HepG2 (cell line): ENCODE measurements around the gene DNM1.

Experiments
- MYC ChIP-seq: sonication (generic); formaldehyde crosslinking; IDR thresholded peaks from 2 replicates; pipeline ENCODE4 v1.9.0; 2021; ENCODE audit warnings: missing genetic modification reagents, borderline replicate concordance
- RAD21 ChIP-seq: fragments of 450-650 bp; formaldehyde crosslinking; IDR thresholded peaks from 2 replicates; pipeline ENCODE4 v1.5.0; 2020; ENCODE audit warnings: mild to moderate bottlenecking
- RAD51 ChIP-seq: fragments of 450-650 bp; IDR thresholded peaks from 2 replicates; pipeline ENCODE4 v1.6.1; 2016; ENCODE audit warnings: borderline replicate concordance
- ZNF20 ChIP-seq: sonication (generic); formaldehyde crosslinking; IDR thresholded peaks from 2 replicates; pipeline ENCODE4 v1.4.0; 2020; ENCODE audit warnings: mild to moderate bottlenecking, moderate library complexity, missing genetic modification reagents
- TF ChIP-seq, protein P1 (sequence below): sonication (generic); formaldehyde crosslinking; IDR thresholded peaks from one replicate; pipeline ENCODE4 v1.5.1; 2020; ENCODE audit warnings: mild to moderate bottlenecking, missing genetic modification reagents; ENCODE audit errors: not compliant biosample characterization
- TF ChIP-seq, protein P2 (sequence below), 2 experiments: sonication (generic) in 1 of 2; formaldehyde crosslinking in 1 of 2; IDR thresholded peaks; 2 replicates each; pipeline versions ENCODE4 v1.4.0 to v1.6.1; 2018 to 2020; ENCODE audit warnings: missing genetic modification reagents in 2 of 2, borderline replicate concordance in 1 of 2, low read depth in 1 of 2, mild to moderate bottlenecking in 1 of 2, missing biosample characterization in 1 of 2

DNA sequence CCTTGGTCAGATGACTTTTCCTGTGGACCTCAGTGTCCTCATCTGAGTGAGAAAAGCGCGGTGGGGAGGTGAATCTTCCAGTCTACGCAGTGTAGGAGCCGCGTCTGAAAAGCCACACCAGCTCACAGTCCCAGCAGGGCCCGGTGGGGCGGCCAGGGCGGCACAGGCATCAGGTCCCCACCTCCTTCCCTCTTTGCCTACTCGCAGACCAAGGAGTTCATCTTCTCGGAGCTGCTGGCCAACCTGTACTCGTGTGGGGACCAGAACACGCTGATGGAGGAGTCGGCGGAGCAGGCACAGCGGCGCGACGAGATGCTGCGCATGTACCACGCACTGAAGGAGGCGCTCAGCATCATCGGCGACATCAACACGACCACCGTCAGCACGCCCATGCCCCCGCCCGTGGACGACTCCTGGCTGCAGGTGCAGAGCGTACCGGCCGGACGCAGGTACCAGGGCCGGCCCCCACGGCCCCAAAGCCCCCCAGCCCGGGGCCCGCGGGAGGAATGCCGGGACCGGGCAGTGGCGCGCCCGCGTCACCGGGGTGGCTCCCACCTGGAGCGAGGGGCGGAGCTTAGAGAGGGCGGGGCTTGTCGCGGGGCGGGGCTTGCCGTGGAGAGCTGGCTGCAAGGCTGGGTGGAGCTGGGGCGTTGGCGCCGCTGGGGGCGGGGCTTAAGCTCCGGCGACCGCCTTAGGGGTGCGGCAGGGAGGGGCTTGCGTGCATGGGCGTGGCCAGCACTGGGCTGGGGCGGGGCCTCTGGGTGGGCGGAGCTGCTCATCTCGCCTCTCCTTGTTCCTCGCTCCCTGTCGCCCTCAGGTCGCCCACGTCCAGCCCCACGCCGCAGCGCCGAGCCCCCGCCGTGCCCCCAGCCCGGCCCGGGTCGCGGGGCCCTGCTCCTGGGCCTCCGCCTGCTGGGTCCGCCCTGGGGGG, 47.0 kb downstream of the DNM1 start:
- no peak for TF ChIP-seq MYC (CRISPR knock-in tag)
- no peak for TF ChIP-seq RAD21 (CRISPR knock-in tag)
- no peak for TF ChIP-seq ZNF20 (CRISPR knock-in tag)
- TF ChIP-seq, protein P1, sequence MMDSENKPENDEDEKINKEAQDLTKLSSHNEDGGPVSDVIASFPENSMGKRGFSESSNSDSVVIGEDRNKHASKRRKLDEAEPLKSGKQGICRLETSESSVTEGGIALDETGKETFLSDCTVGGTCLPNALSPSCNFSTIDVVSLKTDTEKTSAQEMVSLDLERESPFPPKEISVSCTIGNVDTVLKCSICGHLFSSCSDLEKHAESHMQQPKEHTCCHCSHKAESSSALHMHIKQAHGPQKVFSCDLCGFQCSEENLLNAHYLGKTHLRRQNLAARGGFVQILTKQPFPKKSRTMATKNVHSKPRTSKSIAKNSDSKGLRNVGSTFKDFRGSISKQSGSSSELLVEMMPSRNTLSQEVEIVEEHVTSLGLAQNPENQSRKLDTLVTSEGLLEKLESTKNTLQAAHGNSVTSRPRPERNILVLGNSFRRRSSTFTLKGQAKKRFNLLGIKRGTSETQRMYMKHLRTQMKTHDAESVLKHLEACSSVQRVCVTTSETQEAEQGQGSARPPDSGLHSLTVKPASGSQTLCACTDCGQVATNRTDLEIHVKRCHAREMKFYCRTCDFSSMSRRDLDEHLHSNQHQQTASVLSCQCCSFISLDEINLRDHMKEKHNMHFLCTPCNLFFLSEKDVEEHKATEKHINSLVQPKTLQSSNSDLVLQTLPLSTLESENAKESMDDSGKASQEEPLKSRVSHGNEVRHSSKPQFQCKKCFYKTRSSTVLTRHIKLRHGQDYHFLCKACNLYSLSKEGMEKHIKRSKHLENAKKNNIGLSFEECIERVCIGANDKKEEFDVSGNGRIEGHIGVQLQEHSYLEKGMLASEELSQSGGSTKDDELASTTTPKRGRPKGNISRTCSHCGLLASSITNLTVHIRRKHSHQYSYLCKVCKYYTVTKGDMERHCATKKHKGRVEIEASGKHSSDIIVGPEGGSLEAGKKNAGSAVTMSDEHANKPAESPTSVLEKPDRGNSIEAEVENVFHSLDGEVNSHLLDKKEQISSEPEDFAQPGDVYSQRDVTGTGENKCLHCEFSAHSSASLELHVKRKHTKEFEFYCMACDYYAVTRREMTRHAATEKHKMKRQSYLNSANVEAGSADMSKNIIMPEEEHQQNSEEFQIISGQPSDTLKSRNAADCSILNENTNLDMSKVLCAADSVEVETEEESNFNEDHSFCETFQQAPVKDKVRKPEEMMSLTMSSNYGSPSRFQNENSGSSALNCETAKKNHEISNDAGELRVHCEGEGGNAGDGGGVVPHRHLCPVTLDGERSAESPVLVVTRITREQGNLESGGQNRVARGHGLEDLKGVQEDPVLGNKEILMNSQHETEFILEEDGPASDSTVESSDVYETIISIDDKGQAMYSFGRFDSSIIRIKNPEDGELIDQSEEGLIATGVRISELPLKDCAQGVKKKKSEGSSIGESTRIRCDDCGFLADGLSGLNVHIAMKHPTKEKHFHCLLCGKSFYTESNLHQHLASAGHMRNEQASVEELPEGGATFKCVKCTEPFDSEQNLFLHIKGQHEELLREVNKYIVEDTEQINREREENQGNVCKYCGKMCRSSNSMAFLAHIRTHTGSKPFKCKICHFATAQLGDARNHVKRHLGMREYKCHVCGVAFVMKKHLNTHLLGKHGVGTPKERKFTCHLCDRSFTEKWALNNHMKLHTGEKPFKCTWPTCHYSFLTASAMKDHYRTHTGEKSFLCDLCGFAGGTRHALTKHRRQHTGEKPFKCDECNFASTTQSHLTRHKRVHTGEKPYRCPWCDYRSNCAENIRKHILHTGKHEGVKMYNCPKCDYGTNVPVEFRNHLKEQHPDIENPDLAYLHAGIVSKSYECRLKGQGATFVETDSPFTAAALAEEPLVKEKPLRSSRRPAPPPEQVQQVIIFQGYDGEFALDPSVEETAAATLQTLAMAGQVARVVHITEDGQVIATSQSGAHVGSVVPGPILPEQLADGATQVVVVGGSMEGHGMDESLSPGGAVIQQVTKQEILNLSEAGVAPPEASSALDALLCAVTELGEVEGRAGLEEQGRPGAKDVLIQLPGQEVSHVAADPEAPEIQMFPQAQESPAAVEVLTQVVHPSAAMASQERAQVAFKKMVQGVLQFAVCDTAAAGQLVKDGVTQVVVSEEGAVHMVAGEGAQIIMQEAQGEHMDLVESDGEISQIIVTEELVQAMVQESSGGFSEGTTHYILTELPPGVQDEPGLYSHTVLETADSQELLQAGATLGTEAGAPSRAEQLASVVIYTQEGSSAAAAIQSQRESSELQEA, result no peak
- TF ChIP-seq RAD51, result no peak
- TF ChIP-seq, protein P2, sequence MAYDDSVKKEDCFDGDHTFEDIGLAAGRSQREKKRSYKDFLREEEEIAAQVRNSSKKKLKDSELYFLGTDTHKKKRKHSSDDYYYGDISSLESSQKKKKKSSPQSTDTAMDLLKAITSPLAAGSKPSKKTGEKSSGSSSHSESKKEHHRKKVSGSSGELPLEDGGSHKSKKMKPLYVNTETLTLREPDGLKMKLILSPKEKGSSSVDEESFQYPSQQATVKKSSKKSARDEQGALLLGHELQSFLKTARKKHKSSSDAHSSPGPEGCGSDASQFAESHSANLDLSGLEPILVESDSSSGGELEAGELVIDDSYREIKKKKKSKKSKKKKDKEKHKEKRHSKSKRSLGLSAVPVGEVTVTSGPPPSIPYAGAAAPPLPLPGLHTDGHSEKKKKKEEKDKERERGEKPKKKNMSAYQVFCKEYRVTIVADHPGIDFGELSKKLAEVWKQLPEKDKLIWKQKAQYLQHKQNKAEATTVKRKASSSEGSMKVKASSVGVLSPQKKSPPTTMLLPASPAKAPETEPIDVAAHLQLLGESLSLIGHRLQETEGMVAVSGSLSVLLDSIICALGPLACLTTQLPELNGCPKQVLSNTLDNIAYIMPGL (CRISPR knock-in tag; IDR thresholded peaks at IDR 0.05; ENCODE audit: borderline replicate concordance in 1 of 2, low read depth in 1 of 2), result no peak
